ENCODE data around the gene SEMA4D.

The SEMA4D gene

GRCh38 chr9:89357331-89358197, 140.3 kb downstream of the SEMA4D start:
- no peak for TF ChIP-seq TCF12 (IDR thresholded peaks at IDR 0.05; ENCODE audit: low read depth)

GRCh38 chr9:89356782-89357181, 141.1 kb downstream of the SEMA4D start:
- TF ChIP-seq EP300 (IDR thresholded peaks at IDR 0.05; ENCODE audit: borderline replicate concordance) (no peak), MAX (IDR thresholded peaks at IDR 0.05) (no peak), REST (IDR thresholded peaks at IDR 0.05; ENCODE audit: low read depth) (no peak), TAF1 (IDR thresholded peaks at IDR 0.05; ENCODE audit: low read depth) (no peak), TEAD4 (IDR thresholded peaks at IDR 0.05) (no peak), EGR1 (IDR thresholded peaks at IDR 0.05) (no peak), RAD21 (IDR thresholded peaks at IDR 0.05; ENCODE audit: low read depth) (no peak), ZBTB7A (IDR thresholded peaks at IDR 0.05; ENCODE audit: low read depth) (no peak)

GRCh38 chr9:89354471-89354870, 143.4 kb downstream of the SEMA4D start:
- no peak for TF ChIP-seq NFIC (IDR thresholded peaks at IDR 0.05)
- no peak for TF ChIP-seq RAD21 (IDR thresholded peaks at IDR 0.05; ENCODE audit: low read depth)
- TF ChIP-seq TCF12 (IDR thresholded peaks at IDR 0.05; ENCODE audit: low read depth), result no peak
- TF ChIP-seq TAF1 (IDR thresholded peaks at IDR 0.05; ENCODE audit: low read depth), result no peak
- no peak for TF ChIP-seq EGR1 (IDR thresholded peaks at IDR 0.05)
- TF ChIP-seq CREB1 (IDR thresholded peaks at IDR 0.05; ENCODE audit: low read depth), result no peak
- TF ChIP-seq, protein P1, sequence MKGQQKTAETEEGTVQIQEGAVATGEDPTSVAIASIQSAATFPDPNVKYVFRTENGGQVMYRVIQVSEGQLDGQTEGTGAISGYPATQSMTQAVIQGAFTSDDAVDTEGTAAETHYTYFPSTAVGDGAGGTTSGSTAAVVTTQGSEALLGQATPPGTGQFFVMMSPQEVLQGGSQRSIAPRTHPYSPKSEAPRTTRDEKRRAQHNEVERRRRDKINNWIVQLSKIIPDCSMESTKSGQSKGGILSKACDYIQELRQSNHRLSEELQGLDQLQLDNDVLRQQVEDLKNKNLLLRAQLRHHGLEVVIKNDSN (IDR thresholded peaks at IDR 0.05), result no peak
- TF ChIP-seq EP300 (IDR thresholded peaks at IDR 0.05; ENCODE audit: borderline replicate concordance), result no peak
- no peak for TF ChIP-seq YY1 (IDR thresholded peaks at IDR 0.05; ENCODE audit: low read depth)

DNA sequence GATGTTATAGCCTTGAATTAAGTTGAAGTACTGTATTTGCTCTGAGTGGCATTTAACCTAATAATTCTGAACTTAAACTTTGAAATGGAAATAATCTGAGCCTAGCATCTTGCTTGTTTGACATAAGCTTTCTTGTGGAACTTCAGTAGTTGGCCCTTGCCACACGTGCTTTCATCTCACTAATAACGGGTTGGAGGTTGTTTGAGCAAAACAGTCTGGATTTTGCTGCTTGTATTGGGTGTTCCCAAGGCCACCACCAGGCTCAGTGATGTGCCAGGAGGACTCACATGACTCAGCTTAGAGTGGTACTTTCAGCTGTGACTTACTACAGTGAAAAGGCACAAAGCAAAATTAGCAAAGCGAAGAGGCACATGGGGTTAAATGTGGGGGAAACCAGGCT, 143.9 kb downstream of the SEMA4D start:
- TF ChIP-seq TAF1 (IDR thresholded peaks at IDR 0.05; ENCODE audit: low read depth) (no peak), NFIC (IDR thresholded peaks at IDR 0.05) (no peak), CEBPB (IDR thresholded peaks at IDR 0.05) (no peak), TCF12 (IDR thresholded peaks at IDR 0.05; ENCODE audit: low read depth) (no peak), EP300 (IDR thresholded peaks at IDR 0.05; ENCODE audit: borderline replicate concordance) (no peak), CREB1 (IDR thresholded peaks at IDR 0.05; ENCODE audit: low read depth) (no peak), FOXM1 (IDR thresholded peaks at IDR 0.05; ENCODE audit: borderline replicate concordance, low read depth) (no peak), REST (IDR thresholded peaks at IDR 0.05; ENCODE audit: low read depth) (no peak)

DNA sequence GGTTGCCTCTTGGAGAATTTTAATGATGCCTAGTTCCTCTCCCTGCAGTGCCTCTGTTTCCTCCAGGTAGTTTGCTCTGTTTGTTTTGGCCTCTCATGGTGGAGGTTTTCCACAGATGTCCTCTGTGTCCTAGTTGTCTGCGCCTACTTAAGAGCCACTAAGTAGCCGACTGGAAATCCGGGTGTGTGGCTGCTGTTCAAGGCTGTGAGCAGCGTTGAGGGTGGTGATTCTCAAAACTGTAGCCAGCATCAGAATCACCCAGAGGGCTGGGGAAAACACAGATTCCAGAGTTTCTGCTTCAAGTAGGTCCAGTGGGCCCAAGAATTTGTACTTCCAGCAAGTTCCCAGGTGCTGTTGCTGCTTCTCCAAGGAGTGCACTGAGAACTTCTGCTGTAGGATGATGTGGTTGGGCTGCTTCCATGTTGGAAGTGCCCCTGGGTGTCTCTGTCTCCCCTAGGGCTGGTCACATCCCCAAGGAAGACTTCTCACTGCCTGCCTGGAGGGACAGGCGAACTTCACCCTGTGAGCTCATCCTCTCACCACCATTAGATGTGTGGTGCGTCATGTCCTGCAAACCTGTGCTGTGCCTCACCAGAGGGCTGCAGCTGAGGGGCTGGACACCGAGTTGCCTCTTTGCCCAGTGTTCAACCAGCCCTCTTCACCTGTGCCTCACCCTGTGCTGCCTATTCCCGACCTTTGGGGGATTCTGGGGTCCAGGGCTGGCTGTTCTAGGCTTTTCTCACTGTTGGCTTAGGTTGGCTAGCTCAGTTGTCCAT, 144.9 kb downstream of the SEMA4D start:
- TF ChIP-seq EP300 (IDR thresholded peaks at IDR 0.05; ENCODE audit: borderline replicate concordance), result no peak
- TF ChIP-seq CREB1 (IDR thresholded peaks at IDR 0.05; ENCODE audit: low read depth), result no peak
- TF ChIP-seq REST (IDR thresholded peaks at IDR 0.05; ENCODE audit: low read depth), result no peak
- TF ChIP-seq YY1 (IDR thresholded peaks at IDR 0.05; ENCODE audit: low read depth), result no peak
- no peak for TF ChIP-seq TAF1 (IDR thresholded peaks at IDR 0.05; ENCODE audit: low read depth)
- no peak for TF ChIP-seq MAX (IDR thresholded peaks at IDR 0.05)
- TF ChIP-seq CEBPB (IDR thresholded peaks at IDR 0.05), result no peak
- TF ChIP-seq FOXM1 (IDR thresholded peaks at IDR 0.05; ENCODE audit: borderline replicate concordance, low read depth), result no peak
- no peak for TF ChIP-seq RAD21 (IDR thresholded peaks at IDR 0.05; ENCODE audit: low read depth)
- TF ChIP-seq, protein P1 (IDR thresholded peaks at IDR 0.05), result no peak
- no peak for TF ChIP-seq TCF12 (IDR thresholded peaks at IDR 0.05; ENCODE audit: low read depth)
- no peak for TF ChIP-seq TEAD4 (IDR thresholded peaks at IDR 0.05)
- TF ChIP-seq ZBTB7A (IDR thresholded peaks at IDR 0.05; ENCODE audit: low read depth), result no peak
- no peak for TF ChIP-seq EGR1 (IDR thresholded peaks at IDR 0.05)
- no peak for TF ChIP-seq NFIC (IDR thresholded peaks at IDR 0.05)

Measured in Ishikawa (cell line).